DOHH2 (cell line): ENCODE measurements around the gene TMEM139.

Experiments
- H3F3A ChIP-seq: fragments of 200-600 bp; sonication (generic), shearing (Covaris generic); 2 replicates; pipeline ENCODE4 v1.6.0; 2016; ENCODE audit warnings: antibody characterized with exemption, mild to moderate bottlenecking; ENCODE audit not compliant: control insufficient read depth, insufficient read depth
- H3K27ac ChIP-seq: fragments of 200-600 bp; sonication (generic); 2 replicates; pipeline ENCODE4 v1.5.1; 2014; ENCODE audit warnings: low read depth, mild to moderate bottlenecking, low read length, moderate library complexity
- H3K27me3 ChIP-seq: fragments of 200-600 bp; sonication (generic); 2 replicates; pipeline ENCODE4 v1.6.1; 2014; ENCODE audit warnings: mild to moderate bottlenecking, low read length, mixed read lengths; ENCODE audit not compliant: control insufficient read depth
- H3K36me3 ChIP-seq: fragments of 200-600 bp; sonication (generic); 2 replicates; pipeline ENCODE4 v1.6.1; 2014; ENCODE audit warnings: mild to moderate bottlenecking, low read length, moderate library complexity, mixed read lengths; ENCODE audit not compliant: control insufficient read depth
- H3K4me1 ChIP-seq: fragments of 200-600 bp; sonication (generic); 2 replicates; pipeline ENCODE4 v1.6.1; 2014; ENCODE audit warnings: mild to moderate bottlenecking, low read length, mixed read lengths; ENCODE audit not compliant: control insufficient read depth
- H3K4me2 ChIP-seq: fragments of 200-600 bp; sonication (generic); 2 replicates; pipeline ENCODE4 v1.6.0; 2014; ENCODE audit warnings: mild to moderate bottlenecking, low read length, moderate library complexity
- H3K4me3 ChIP-seq: fragments of 200-600 bp; sonication (generic); 2 replicates; pipeline ENCODE4 v1.5.1; 2014; ENCODE audit warnings: mild to moderate bottlenecking, low read length, mixed read lengths
- H3K79me2 ChIP-seq: fragments of 200-600 bp; sonication (generic); 2 replicates; pipeline ENCODE4 v1.6.1; 2014; ENCODE audit warnings: mild to moderate bottlenecking, low read length, mixed read lengths; ENCODE audit not compliant: control insufficient read depth
- H3K9me2 ChIP-seq: fragments of 200-600 bp; sonication (generic); replicated peaks from 2 replicates; pipeline ENCODE4 v1.6.1; 2014; ENCODE audit warnings: mild to moderate bottlenecking, low read length, mixed read lengths; ENCODE audit not compliant: control insufficient read depth
- H3K9me3 ChIP-seq: fragments of 200-600 bp; sonication (generic); 2 replicates; pipeline ENCODE4 v1.6.1; 2014; ENCODE audit warnings: antibody characterized with exemption, low read length, mixed read lengths; ENCODE audit not compliant: control insufficient read depth, insufficient read depth
- H4K20me1 ChIP-seq: fragments of 200-600 bp; sonication (generic); 2 replicates; pipeline ENCODE4 v1.6.0; 2014; ENCODE audit warnings: low read depth, mild to moderate bottlenecking, antibody characterized with exemption, low read length, moderate library complexity; ENCODE audit not compliant: control insufficient read depth, insufficient read depth
- CTCF ChIP-seq: fragments of 200-600 bp; sonication (generic); IDR thresholded peaks from one replicate; pipeline ENCODE4 v1.5.1; 2014; ENCODE audit warnings: antibody characterized with exemption, mild to moderate bottlenecking, low read depth, low read length; ENCODE audit not compliant: poor library complexity, severe bottlenecking
- EZH2phosphoT487 ChIP-seq: fragments of 200-600 bp; sonication (generic); IDR thresholded peaks from 2 replicates; pipeline ENCODE4 v1.6.1; 2017; ENCODE audit warnings: borderline replicate concordance, mild to moderate bottlenecking, antibody characterized with exemption, low read length, moderate library complexity, mixed read lengths

TMEM139 gene

GRCh38 chr7:143280160-143280559 is 4.6 kb upstream of the TMEM139 start:
- Histone ChIP-seq H3K36me3 (no peaks in the 10 kb centered on the region), H4K20me1 (no peaks in the 10 kb centered on the region), H3K9me2 (no peaks in the 10 kb centered on the region), H3K27ac (no peak overlapping the region), H3K4me3 (no peak overlapping the region), H3K9me3 (no peaks in the 10 kb centered on the region), H3K4me2 (0 out of 2 replicates have a peak overlapping the region, but pooled peaks have one; percentile 2), H3F3A (0 out of 2 replicates have a peak, but pooled peaks cover 5% of the 10 kb centered on the region), H3K4me1 (peaks cover 30% of the 10 kb centered on the region), H3K27me3 (no peaks in the 10 kb centered on the region), H3K79me2 (no peaks in the 10 kb centered on the region)
- TF ChIP-seq EZH2phosphoT487 (no peak), CTCF (no peak)

- H3K9me2 ChIP-seq, result no peaks in the 10 kb centered on the region
Measured at GRCh38 chr7:143280566-143280965, 4.2 kb upstream of the TMEM139 start.

GRCh38 chr7:143281529-143281928 is 3.2 kb upstream of the TMEM139 start:
- H3K27ac ChIP-seq, result no peak overlapping the region
- H3K9me2 ChIP-seq, result no peaks in the 10 kb centered on the region
- H3K36me3 ChIP-seq, result no peaks in the 10 kb centered on the region
- H3K79me2 ChIP-seq, result no peaks in the 10 kb centered on the region
- H3K4me2 ChIP-seq, result no peak overlapping the region
- no peaks in the 10 kb centered on the region for H3K9me3 ChIP-seq
- 0 out of 2 replicates have a peak, but pooled peaks cover 5% of the 10 kb centered on the region for H3F3A ChIP-seq
- no peak overlapping the region for H3K4me3 ChIP-seq
- peaks cover 30% of the 10 kb centered on the region for H3K4me1 ChIP-seq
- TF ChIP-seq CTCF (no peak), EZH2phosphoT487 (no peak)
- no peaks in the 10 kb centered on the region for H4K20me1 ChIP-seq
- H3K27me3 ChIP-seq, result no peaks in the 10 kb centered on the region

More at GRCh38 chr7:143280566-143280965, 4.2 kb upstream of the TMEM139 start:
- Histone ChIP-seq H3K4me2 (no peak overlapping the region), H3K36me3 (no peaks in the 10 kb centered on the region), H3K27ac (no peak overlapping the region), H3K79me2 (no peaks in the 10 kb centered on the region), H4K20me1 (no peaks in the 10 kb centered on the region), H3F3A (0 out of 2 replicates have a peak, but pooled peaks cover 5% of the 10 kb centered on the region), H3K27me3 (no peaks in the 10 kb centered on the region), H3K9me3 (no peaks in the 10 kb centered on the region), H3K4me3 (no peak overlapping the region), H3K4me1 (peaks cover 30% of the 10 kb centered on the region)
- TF ChIP-seq EZH2phosphoT487 (no peak), CTCF (no peak)
